Activated CD8-positive, alpha-beta memory T cell treated with anti-CD3 and anti-CD28 coated beads, Interleukin-2, amount 10 ng/mL, durations not matched to agents 7 days and 5 days (primary cell): ENCODE results near the gene CD244. TPM values are rescaled to one million over a fixed set of nuclear protein-coding genes. Genes with fewer than 3 reads are reported as not detected.

Experiments used
- ATAC-seq: fragments of 150-1000 bp; cut with Tn5 transposase; one replicate; pipeline ENCODE4 v1.10.0; 2021; ENCODE audit warnings: moderate library complexity
- CTCF ChIA-PET: fragments of 350-600 bp; sonication (Branson Sonifier 250); formaldehyde crosslinking; loops from one replicate; lab custom pipeline; 2021; ENCODE audit warnings: antibody characterized with exemption; lab: Charles Lee
- DNase-seq: peaks from one replicate; pipeline ENCODE4 v3.0.0-alpha.2; 2020
- H3K27ac Mint-ChIP-seq: one replicate; pipeline ENCODE4 v1.8.0; 2021; ENCODE audit warnings: mild to moderate bottlenecking, mixed read lengths
- H3K27me3 Mint-ChIP-seq: one replicate; pipeline ENCODE4 v1.8.0; 2021; ENCODE audit warnings: mixed read lengths
- H3K36me3 Mint-ChIP-seq: one replicate; pipeline ENCODE4 v1.8.0; 2021; ENCODE audit warnings: mild to moderate bottlenecking, mixed read lengths
- H3K4me1 Mint-ChIP-seq: one replicate; pipeline ENCODE4 v1.8.0; 2021; ENCODE audit warnings: mixed read lengths
- H3K4me3 Mint-ChIP-seq: one replicate; pipeline ENCODE4 v1.8.0; 2021; ENCODE audit warnings: mild to moderate bottlenecking, moderate library complexity, mixed read lengths
- H3K9me3 Mint-ChIP-seq: one replicate; pipeline ENCODE4 v1.8.0; 2022; ENCODE audit warnings: low read depth, mixed read lengths
- total RNA-seq, 2 experiments: library from RNA; stranded (reverse); gene quantifications; one replicate each; pipeline ENCODE4 v1.2.3, GENCODE V29; 2021

The CD244 gene
- total RNA-seq, 2 experiments from 2014 or later, result 25.6 to 34.5 TPM

- DNase-seq, result no peak
- Mint-ChIP-seq H3K27me3 (peaks cover 8% of the 10 kb centered on the region), H3K4me3 (no peak overlapping the region), H3K36me3 (no peaks in the 10 kb centered on the region), H3K27ac (no peak overlapping the region), H3K9me3 (no peaks in the 10 kb centered on the region), H3K4me1 (peaks cover 19% of the 10 kb centered on the region)
- no peak for ATAC-seq
- CTCF ChIA-PET, result interaction anchor here (0.6 to 9.1 kb wide), 27 partner anchors 11 to 215 kb away, joined by 3 to 174 read pairs (median 4); partner anchors contain the start of genes CD244, ITLN2 and LY9
Measured at GRCh38 chr1:160780398-160780755, 82.3 kb downstream of the CD244 start.

Other genes starting within 250 kb of the CD244 start
- 100 to 1,000 TPM in 1 of 2 experiments, 10 to 100 TPM in 1; 59.3 to 105 TPM for gene SLAMF1, start 215.8 kb downstream of the CD244 start, total RNA-seq
- 100 to 1,000 TPM; 304 to 332 TPM for gene CD48, start 151.1 kb downstream of the CD244 start, total RNA-seq
- gene SLAMF7, start 123.6 kb downstream of the CD244 start, total RNA-seq, result 100 to 1,000 TPM; 107 to 126 TPM
- gene LY9, start 66.7 kb downstream of the CD244 start, total RNA-seq, result 1 to 10 TPM; 1.3 to 8.0 TPM
- gene ITLN1, start 22.3 kb upstream of the CD244 start, total RNA-seq, result not detected
- gene ITLN2, start 91.9 kb upstream of the CD244 start, total RNA-seq, result not detected
- gene F11R, start 158.3 kb upstream of the CD244 start, total RNA-seq, result 10 to 100 TPM; 13.5 to 14.0 TPM
- 10 to 100 TPM; 62.8 TPM for gene TSTD1, start 176.1 kb upstream of the CD244 start, total RNA-seq
- gene USF1, start 183.1 kb upstream of the CD244 start, total RNA-seq, result 10 to 100 TPM; 75.4 to 90.1 TPM
- gene ARHGAP30, start 207.0 kb upstream of the CD244 start, total RNA-seq, result 100 to 1,000 TPM; 260 to 273 TPM
- under 1 TPM; 0.12 TPM for gene NECTIN4, start 226.7 kb upstream of the CD244 start, total RNA-seq
- gene KLHDC9, start 235.5 kb upstream of the CD244 start, total RNA-seq, result under 1 TPM; 0.52 to 0.85 TPM